Sigmoid colon (tissue), 4 donors: ENCODE measurements around the gene HSD17B4.

Experiments
- CTCF ChIP-seq, 4 experiments: fragments of 450-650 bp in 3 of 4; fragments of 200-600 bp in 1 of 4; IDR thresholded peaks; one replicate each; pipeline ENCODE4 v1.5.1; 2016 to 2019; ENCODE audit warnings: antibody characterized with exemption in 4 of 4, mild to moderate bottlenecking in 3 of 4, moderate library complexity in 2 of 4
- EP300 ChIP-seq, 4 donors: sonication (generic); formaldehyde crosslinking; IDR thresholded peaks; one replicate each; pipeline ENCODE4 v1.6.1; 2017; ENCODE audit warnings: antibody characterized with exemption in 4 of 4
- POLR2A ChIP-seq, 2 donors: fragments of 450-650 bp; IDR thresholded peaks; one replicate each; pipeline ENCODE4 v1.6.1; 2016; ENCODE audit warnings: antibody characterized with exemption in 2 of 2, mild to moderate bottlenecking in 2 of 2, moderate library complexity in 2 of 2

GRCh38 chr5:119406551-119407110, 45.7 kb upstream of the HSD17B4 start:
- TF ChIP-seq POLR2A (IDR thresholded peaks at IDR 0.05) (no peak), CTCF (IDR thresholded peaks at IDR 0.05) (no peak), EP300 (IDR thresholded peaks at IDR 0.05) (no peak)
